HG02759 (cell line): ENCODE data around the gene ITGA4.

Source experiments
- ATAC-seq: cut with Tn5 transposase; IDR thresholded peaks from one replicate; pipeline ENCODE4 v1.9.1; 2021; ENCODE audit warnings: mild to moderate bottlenecking, moderate library complexity; ENCODE audit not compliant: unreplicated experiment

Gene ITGA4

DNA sequence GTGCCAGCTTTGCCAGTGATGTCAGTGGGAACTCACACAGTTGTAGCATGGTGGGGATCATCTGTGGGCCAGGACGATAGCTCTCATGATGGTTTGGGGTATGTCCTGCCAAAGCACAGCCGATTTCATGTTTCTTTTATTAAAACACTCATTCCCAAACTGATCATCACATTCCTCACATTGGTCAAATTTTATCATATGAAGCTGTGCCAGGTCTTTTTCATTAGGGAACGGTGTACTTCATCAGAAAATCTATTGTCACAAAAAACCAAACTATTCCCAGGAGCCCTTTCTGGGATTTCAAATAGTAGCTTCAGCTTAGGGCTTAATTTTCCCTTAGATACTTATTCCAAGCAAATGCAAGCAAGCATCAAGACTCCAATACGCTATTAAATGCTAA lies 42.0 kb downstream of the ITGA4 start:
- ATAC-seq: no peak

DNA sequence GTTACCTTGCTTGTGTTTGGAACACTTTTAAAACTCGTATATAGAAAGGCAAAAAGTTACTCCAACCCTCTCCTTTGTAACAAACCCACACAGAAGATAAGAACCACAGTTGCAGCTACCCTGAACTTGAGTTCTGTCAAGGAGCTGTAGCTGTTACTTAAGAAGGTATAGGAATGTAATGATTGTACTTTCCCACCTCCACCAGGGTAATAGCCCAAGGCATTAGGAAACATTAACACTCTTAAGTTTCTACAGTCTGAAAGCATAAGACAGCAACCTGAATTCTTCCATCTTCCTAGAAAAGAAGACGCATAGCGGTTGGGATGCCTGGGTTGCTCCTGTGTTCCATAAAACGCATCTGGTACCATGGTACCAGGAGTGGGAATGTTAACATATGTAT lies 43.0 kb downstream of the ITGA4 start:
- no peak for ATAC-seq

DNA sequence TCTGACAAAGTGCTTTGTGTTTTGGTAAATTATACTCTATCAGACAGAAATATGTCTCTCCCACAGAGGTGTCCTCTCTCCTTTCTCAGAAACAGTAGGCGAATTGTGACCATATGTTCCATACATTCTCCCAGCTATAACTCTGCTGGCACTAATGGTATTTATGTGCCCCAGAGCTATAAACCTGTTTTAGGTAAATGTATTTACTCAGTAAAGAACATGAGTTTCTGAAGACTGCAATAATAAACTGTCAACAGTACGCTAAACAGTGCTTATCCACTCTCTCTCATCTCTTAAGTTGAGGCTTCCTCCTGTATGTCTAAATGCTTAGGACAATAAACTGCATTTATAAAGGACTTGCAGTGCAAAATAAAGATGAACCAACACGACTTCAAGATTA lies 58.5 kb downstream of the ITGA4 start:
- ATAC-seq: no peak

DNA sequence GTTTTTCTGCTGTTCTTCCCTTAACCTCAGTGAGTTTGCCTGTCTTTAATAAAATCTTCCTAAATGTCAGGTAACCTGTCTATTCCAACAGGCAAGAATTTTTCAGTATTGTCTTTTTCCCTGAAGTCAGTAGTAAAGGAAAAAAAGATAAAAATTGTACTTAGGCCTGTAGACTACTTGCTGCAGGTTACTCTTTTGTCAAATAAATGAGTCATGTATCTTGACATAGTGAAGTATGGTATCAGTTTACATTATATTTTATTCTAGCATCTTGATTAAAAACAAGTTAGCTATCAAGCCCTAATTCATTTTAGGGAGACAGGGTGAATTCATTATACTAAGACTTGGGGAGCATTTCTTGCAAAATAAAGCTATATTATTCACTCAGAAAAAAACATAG lies 59.8 kb downstream of the ITGA4 start:
- no peak for ATAC-seq

DNA sequence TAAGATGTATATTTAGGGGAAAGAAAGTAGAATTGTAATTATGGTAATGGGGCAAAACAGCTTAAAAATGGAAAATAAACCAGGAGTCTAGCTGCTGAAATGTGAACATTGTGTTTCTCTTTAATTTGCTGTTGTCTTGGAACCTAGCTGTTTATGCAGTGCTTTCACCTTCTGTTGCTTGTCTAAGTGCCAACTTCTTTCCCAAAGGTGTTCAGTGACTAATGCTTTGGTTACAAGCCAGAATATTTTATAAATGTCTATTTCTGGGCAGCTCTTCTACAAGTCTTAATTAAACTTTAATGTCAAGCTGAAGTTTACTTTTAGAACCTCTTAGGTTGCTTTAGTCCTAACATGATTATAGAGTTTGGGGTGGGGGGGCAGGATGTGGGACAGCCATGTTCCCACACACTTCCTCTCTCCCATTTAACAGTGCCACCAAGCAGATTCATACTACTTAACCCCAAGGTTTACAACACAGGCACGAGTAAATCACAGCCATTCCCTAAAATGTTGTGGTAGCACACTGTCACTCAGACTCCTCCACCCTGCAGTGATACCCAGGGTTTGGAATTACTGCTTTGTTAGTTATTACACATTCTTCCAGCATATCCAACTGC lies 60.6 kb downstream of the ITGA4 start:
- ATAC-seq: no peak

DNA sequence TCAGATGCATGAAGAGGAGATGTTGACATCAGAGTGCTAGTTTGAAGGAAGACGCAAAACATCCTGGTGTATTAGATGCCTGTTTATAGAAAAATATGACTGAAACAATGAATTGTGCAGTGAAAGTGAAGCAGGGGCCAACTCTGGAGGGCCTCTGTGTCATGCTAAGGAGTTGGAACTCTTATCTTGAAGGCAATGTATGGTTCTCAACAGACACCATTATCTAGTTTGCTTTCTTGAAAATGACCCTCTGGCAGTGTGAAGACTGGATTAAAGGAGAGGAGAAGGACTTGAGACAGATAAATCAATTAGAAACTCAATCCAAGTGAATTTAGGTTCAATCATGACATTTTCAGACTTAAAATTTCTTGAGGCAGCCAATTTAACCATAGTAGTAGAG lies 63.1 kb downstream of the ITGA4 start:
- no peak for ATAC-seq

DNA sequence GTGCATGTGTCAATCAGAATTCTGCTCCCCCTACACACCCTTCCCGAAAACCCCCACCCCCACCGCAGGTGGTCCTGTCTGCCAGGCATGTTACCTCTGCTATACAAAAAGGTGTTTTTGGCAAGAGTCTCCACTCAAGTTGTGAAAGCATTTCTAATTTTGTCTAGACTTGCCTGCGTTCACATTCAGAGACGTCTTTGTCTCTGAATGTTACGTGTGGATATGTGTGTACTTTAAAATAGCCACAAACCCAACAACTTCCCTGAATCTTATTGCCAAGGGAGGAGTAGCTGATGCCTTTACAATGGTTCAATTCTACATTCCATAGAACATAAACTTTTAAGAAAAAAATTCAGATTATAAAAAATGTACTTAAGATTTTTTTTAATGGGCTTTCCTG lies 66.6 kb downstream of the ITGA4 start:
- no peak for ATAC-seq

DNA sequence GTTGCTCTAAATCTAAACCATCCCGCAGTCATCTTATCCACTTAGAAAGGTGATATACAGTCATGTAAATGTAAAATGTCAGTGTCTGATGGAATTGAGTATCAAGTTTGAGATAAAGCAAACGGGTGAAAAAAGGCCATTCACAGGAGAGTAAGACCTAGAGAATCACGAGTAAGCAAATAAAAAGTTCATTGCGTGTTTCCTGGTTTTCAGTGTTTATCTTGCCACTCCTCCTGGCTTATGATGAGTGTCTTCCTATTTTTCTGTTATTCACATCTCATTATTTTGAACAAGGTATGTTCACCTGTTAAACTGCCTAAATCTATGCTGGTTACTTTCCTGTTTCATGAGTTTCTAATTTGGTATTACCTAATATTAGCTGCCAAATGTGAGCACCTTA lies 68.8 kb downstream of the ITGA4 start:
- no peak for ATAC-seq

DNA sequence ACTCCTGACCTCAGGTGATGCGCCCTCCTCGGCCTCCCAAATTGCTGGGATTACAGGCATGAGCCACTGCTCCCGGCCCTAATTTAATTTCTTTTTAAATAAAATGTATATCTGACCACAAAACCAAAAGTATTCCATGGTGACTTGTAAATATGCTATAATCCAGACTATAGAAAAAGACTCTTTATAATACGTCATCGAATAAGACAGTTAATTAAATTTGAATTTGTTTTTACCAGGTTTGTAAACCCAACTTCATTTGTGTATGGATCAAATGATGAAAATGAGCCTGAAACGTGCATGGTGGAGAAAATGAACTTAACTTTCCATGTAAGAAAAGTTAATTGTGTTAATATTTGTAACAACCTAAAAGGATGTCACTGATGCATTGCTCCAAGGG lies 69.9 kb downstream of the ITGA4 start:
- no peak for ATAC-seq

DNA sequence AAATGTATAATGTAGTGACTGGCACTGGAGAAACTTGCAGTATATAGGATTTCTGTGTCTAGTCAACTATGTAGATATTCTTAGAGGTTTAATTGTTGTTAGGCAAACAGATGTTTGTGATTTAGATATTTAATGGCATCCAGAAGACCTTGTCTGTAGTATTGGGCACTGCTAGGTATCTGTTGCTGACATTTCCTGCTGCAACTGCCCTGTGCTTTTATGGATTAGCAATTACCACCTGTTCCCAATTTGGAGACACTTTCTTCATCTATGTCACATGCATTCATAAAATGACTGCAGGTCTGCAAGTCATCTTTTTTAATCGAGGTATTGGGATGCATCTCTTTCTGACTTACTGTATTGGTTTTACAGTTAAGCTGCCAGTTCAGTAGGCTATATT lies 71.3 kb downstream of the ITGA4 start:
- ATAC-seq: no peak

DNA sequence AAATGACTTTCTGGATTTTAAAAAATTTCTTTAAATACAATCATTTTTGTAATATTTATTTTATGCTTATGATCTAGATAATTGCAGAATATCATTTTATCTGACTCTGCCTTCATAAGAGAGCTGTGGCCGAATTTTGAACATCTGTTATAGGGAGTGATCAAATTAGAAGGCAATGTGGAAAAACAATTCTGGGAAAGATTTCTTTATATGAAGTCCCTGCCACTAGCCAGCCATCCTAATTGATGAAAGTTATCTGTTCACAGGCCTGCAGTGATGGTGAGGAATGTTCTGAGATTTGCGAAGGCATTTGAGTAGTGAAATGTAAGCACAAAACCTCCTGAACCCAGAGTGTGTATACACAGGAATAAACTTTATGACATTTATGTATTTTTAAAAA lies 79.5 kb downstream of the ITGA4 start:
- no peak for ATAC-seq

DNA sequence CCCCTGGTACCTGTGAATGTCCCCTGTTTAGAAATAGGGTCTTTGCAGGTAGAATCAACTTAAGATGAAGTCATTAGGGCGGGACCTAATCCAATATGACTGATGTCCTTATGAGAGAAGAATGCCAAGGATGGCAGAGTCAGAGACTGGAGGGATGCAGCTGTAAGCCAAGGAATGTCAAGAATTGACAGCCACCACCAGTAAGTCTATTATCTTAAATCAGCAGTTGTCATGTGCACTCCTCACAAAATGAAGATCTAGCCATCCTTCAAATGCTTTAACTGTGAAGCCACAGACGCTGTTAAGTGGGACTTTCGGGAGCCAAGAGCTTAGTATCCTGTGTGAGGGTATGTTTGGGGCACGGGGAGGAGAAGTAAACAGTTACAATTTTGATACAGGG lies 83.2 kb downstream of the ITGA4 start:
- ATAC-seq: no peak

DNA sequence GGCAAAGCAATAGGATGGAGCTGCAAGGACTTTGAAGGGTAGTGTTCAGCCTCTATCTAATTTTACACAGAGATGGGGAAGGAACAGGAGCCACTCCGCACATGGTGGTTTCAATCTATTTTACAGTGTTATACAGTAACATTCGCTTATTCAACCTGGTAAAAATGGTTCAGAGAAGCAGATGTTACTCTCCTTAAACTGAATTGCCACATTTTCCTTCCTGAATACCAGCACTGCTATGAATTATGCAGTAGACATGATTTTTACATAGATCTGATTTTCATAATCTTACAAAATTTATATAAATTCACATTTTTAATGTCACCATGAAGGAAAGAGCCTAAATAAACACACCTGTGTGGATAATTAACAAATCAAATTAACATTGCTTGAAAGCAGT lies 85.0 kb downstream of the ITGA4 start:
- ATAC-seq: no peak

DNA sequence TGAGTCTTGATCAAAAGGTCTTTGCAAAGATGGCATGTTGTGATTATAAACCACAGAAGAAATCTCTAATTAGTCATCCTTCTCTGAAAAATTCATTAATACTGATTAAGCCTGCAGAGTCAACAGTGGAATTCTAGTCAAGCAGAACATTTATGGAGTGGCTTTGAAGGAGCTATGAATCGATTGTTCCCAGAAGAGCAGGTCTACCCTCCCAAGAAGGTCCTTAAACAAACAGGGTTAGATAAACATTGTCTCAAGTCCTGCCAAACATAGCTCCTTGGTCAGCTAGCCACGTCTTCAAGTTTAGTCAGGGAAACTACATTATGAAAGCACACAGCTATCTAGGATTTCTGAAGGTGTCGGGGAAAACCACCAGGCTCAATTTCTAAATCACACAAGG lies 88.9 kb downstream of the ITGA4 start:
- ATAC-seq: no peak

DNA sequence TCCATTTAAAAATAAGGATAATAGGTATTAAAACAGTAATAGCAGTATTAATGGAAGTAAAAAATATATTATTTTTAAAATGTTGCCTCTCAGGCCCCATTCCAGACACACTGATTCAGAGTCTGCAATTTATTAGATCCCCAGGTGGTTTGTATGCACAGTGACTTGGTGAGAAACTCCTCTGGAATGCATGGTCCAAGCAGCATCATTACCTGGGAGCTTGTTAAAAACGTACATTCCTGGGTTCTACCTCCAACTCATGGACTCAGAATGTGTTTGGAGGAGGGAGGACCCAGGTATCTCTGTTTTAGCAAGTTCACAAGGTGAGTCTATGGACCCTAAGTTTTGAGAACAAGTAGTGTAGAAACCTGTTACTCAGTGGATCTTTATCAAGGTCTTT lies 95.6 kb downstream of the ITGA4 start:
- ATAC-seq: no peak

DNA sequence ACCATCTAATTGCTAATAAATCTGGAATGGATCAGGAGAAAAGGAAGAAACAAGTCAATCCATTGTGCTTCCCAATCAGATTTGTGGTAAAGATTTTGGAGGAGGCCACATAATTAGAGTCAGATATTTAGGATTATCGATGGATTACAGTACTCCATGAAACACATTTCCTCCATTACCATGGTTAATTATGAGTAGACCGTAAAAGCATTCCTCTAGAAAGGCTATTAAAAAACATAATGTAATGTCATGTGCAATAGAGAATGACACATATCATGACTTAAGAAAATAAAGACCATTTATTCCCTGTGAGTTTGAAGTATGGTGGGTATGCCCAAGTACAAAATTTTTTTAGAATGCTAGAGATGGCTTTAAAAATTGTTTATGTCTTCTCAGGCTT lies 96.1 kb downstream of the ITGA4 start:
- no peak for ATAC-seq

DNA sequence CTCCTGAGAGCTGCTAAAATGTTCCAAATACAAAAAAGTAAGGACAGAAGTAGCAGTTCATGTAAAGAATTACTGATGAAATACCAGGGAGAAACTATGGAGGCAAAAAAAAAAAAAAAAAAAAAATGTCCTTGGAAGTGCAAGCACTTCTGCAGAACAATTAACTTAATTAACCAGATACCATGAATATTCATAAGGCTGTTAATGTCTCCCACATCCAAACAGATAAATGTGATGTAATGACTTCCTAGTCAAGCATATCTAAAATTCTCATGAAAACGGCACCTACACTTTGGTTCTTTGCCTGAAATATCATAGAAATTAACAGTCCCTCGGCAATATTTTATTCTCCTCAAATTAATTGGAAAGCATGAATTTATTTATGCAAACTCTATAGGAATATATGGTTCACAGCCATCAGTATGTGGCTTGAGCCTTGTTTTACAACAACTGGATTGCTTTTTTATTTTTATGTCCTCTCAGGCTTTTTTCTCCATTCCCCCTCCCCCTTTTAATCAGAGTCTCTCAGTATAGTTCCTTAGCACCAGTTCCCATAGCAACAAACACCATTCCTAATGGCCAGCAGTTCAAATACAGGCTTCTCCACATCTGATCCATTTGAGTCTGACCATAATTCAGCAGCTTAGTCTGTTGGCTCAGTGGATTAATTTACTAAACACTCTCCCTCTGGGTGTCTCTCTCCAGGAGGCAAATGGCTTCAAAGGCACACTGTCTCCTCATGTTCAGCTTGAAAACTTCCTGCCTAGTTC lies 97.1 kb downstream of the ITGA4 start:
- ATAC-seq: no peak

DNA sequence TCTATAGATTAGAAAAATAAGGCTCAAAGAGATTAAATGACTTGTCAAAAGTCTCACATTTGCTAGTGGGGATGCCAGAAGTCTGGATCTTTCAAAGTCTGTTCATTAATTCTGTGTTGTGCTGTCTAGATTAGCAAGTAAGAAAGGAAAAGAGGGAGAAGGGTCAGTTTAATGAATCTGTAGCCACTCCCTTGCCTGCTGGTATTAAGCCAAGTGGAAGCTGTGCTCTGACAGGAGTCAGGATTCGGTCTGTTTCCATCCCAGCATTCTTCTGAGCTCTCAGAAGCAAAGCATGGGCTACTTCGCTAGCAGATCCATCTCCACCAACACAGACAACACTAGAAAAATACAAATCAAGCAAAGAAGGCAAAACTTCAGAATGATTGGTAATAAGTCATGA lies 101.2 kb downstream of the ITGA4 start:
- no peak for ATAC-seq

DNA sequence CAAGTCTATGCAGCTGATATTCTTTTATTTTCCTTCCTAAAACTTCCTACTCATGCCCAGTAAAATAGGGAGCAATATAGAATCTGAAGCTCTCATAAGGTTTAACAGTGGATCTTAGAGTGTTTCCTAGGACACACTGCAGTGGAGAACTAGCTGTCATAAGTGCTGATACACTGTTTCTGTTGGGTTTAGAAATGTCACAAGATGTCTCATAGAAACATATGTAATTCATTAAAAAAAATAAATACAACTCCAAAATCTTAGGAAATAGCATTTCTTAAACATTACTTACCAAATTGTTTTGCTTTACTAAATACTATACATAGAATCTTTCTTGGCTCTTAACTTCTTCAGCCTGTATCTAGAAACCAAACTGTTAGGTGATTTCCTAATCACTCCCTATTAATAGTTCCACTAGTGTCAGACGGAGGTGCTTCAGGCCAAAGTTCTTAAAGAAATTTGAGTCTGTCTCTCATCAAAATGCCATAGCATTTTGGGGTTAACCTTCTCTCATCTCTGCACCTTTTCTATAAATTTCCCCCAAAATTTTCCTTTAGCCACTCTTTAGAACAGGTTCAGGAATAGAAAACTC lies 106.0 kb downstream of the ITGA4 start:
- no peak for ATAC-seq

DNA sequence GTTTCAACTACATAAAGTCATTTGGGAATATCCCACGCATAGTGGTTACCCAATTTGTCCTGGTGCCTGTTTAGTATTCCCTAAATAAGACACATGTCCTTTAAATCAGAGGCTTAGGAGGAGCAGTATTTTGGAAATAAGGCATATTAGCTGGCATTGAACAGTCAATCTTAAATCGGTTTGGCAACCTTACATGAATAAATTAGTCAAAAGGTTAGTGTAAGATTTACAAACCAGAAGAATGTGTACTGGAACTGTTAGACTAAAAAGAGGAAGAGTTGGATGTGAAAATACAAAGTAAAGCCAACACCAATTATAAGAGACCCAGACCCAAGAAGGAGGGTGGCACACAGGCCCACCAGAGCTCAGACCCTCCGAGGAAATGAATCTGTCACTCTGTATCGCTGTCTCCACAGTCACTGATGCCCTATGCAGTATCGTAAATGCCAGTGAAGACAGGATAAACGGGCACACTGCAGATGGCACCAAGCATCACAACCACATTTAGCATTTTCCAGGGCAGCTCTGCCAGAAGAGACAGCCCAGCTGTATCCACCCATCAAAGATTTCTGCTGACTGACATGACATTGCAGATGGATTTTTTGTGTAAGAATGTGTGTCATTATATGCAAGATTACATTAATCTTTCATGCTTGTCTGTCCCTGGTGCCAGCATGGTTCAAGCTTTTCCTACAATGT lies 109.3 kb downstream of the ITGA4 start:
- ATAC-seq: no peak

DNA sequence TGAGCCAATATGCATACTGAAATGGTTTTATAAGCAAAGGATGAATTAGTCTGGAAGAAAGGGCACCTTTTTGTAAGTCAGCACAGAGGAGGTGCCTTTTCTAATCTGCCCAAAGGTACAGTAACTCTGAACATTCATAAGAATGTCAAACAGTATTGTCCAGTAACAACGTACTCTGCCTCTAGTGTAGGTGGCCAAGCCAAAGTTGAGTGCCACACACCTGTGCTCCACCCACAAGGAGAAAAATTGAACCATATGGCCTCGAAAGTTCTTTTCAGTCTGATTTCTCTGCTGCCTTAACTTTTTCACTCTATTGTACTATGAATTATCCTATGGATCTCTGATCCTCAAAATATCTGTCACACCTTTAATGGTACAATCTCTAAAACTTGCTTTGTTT lies 112.9 kb downstream of the ITGA4 start:
- no peak for ATAC-seq
